Right renal cortex interstitium (tissue), 3 donors: ENCODE data around the gene USP31. TPM values are rescaled to one million over a fixed set of nuclear protein-coding genes. Genes with fewer than 3 reads are reported as not detected.
"Not testable (repeated sequence)": the region's sequence is repeated elsewhere in the genome, so short reads cannot be mapped to it uniquely, and the experiment has no call there.

Experiments
- DNase-seq, 3 donors: peaks; one replicate each; pipeline ENCODE4 v3.0.0-alpha.2; 2013; ENCODE audit warnings: low read depth in 3 of 3, low spot score in 2 of 3
- polyA plus RNA-seq, 3 donors: library from polyadenylated mRNA; unstranded; fragments of 120-200 nt; gene quantifications; one replicate each; pipeline ENCODE4 v1.2.1, GENCODE V29; 2013; ENCODE audit not compliant: insufficient read length in 3 of 3

Gene USP31
- polyA plus RNA-seq, 3 donors, result 5.7 to 6.3 (median 6.1) TPM

GRCh38 chr16:23156946-23157460 is 7.8 kb upstream of the USP31 start:
- no peak for DNase-seq

- no peak for DNase-seq
Observed at GRCh38 chr16:23156110-23156509, 6.9 kb upstream of the USP31 start.

GRCh38 chr16:23155445-23156049 is 6.3 kb upstream of the USP31 start:
- no peak for DNase-seq

- no peak for DNase-seq
Observed at GRCh38 chr16:23152386-23153178, 3.3 kb upstream of the USP31 start.

GRCh38 chr16:23149993-23150364 is 727 bp upstream of the USP31 start:
- no peak for DNase-seq

GRCh38 chr16:23148513-23149266 is 562 bp downstream of the USP31 start:
- DNase-seq, result no peak

- DNase-seq, result no peak
Observed at GRCh38 chr16:23148166-23148512, 1.1 kb downstream of the USP31 start.

GRCh38 chr16:23147666-23148065 is 1.6 kb downstream of the USP31 start:
- no peak for DNase-seq

GRCh38 chr16:23146877-23147601 is 2.2 kb downstream of the USP31 start:
- no peak for DNase-seq

- no peak for DNase-seq
Observed at GRCh38 chr16:23145608-23146007, 3.6 kb downstream of the USP31 start.

- no peak for DNase-seq
Observed at GRCh38 chr16:23145186-23145585, 4.1 kb downstream of the USP31 start.

- DNase-seq, result not testable (repeated sequence)
Observed at GRCh38 chr16:23144393-23144792, 4.9 kb downstream of the USP31 start.

- no peak for DNase-seq
Observed at GRCh38 chr16:23143391-23143790, 5.9 kb downstream of the USP31 start.

GRCh38 chr16:23141959-23142740 is 7.1 kb downstream of the USP31 start:
- no peak for DNase-seq

GRCh38 chr16:23141500-23141899 is 7.8 kb downstream of the USP31 start:
- no peak for DNase-seq

GRCh38 chr16:23141033-23141432 is 8.2 kb downstream of the USP31 start:
- no peak for DNase-seq

- no peak for DNase-seq
Observed at GRCh38 chr16:23140107-23140506, 9.1 kb downstream of the USP31 start.

- DNase-seq, result no peak
Observed at GRCh38 chr16:23137818-23138217, 11.4 kb downstream of the USP31 start.

GRCh38 chr16:23137256-23137655 is 12.0 kb downstream of the USP31 start:
- no peak for DNase-seq

GRCh38 chr16:23134274-23134673 is 15.0 kb downstream of the USP31 start:
- DNase-seq, result no peak
